Small intestine (tissue), 7 donors: ENCODE measurements around the gene EML5. TPM values are rescaled to one million over a fixed set of nuclear protein-coding genes. Genes with fewer than 3 reads are reported as not detected.

Experiments
- DNase-seq, 2 donors: peaks; one replicate each; pipeline versions ENCODE4 v3.0.0 to v3.0.0-alpha.2; 2013
- FAIRE-seq: peaks from 2 replicates; lab custom pipeline; 2012; peaks lifted over from hg19 to GRCh38; lab: Jason Lieb, UNC
- H3K27ac ChIP-seq, 3 donors: one replicate each; pipeline ENCODE4 v1.5.1; 2013; ENCODE audit warnings: low read length in 2 of 3, mild to moderate bottlenecking in 2 of 3, control low read depth in 1 of 3, inconsistent platforms in 1 of 3, low read depth in 1 of 3, moderate library complexity in 1 of 3
- H3K27me3 ChIP-seq, 3 donors: one replicate each; pipeline ENCODE4 v1.6.1; 2013; ENCODE audit warnings: low read length in 3 of 3, inconsistent platforms in 1 of 3; ENCODE audit not compliant: control insufficient read depth in 3 of 3, insufficient read depth in 3 of 3
- H3K36me3 ChIP-seq, 3 donors: one replicate each; pipeline ENCODE4 v1.6.1; 2013; ENCODE audit warnings: low read length in 3 of 3, inconsistent platforms in 1 of 3, low read depth in 1 of 3, mild to moderate bottlenecking in 1 of 3, moderate library complexity in 1 of 3; ENCODE audit not compliant: control insufficient read depth in 3 of 3, insufficient read depth in 2 of 3
- H3K4me1 ChIP-seq, 3 donors: one replicate each; pipeline ENCODE4 v1.6.1; 2013; ENCODE audit warnings: low read length in 2 of 3, inconsistent platforms in 1 of 3, low read depth in 1 of 3, mild to moderate bottlenecking in 1 of 3, moderate library complexity in 1 of 3; ENCODE audit not compliant: control insufficient read depth in 3 of 3, insufficient read depth in 2 of 3
- H3K4me3 ChIP-seq, 3 donors: one replicate each; pipeline ENCODE4 v1.5.1; 2013; ENCODE audit warnings: low read length in 3 of 3, control low read depth in 1 of 3, inconsistent platforms in 1 of 3, low read depth in 1 of 3, mild to moderate bottlenecking in 1 of 3, moderate library complexity in 1 of 3
- H3K9me3 ChIP-seq, 2 donors: one replicate each; pipeline ENCODE4 v1.6.1; 2013; ENCODE audit warnings: low read depth in 1 of 2, low read length in 1 of 2; ENCODE audit not compliant: control insufficient read depth in 2 of 2, insufficient read depth in 1 of 2
- WGBS, 3 donors: extraction: QIAGEN DNeasy Blood & Tissue Kit; methylation state at CpG; one replicate each; pipeline ENCODE4 v1.1.7; 2013; 5-methylcytosine and 5-hydroxymethylcytosine counted together
- polyA plus RNA-seq, 4 donors: library from polyadenylated mRNA; stranded (reverse) in 3 of 4; unstranded in 1 of 4; fragments of 200-250 nt in 3 of 4; fragments of 120-200 nt in 1 of 4; gene quantifications; one replicate each; pipeline versions ENCODE4 v1.2.1 to v1.2.3, GENCODE V29; 2013
- donor health status: healthy with polysubstance abuse.
- donor health status: control.
- donor health status: control.
- donor health status: Bipolar disorder and iron deficiency.
- donor health status: healthy.

The EML5 gene
- polyA plus RNA-seq, 4 donors = 0.70 to 1.5 TPM; not detected in 2

- no peaks in the 10 kb centered on the region for H3K9me3 ChIP-seq
- H3K4me3 ChIP-seq = no peak overlapping the region
- DNase-seq = no peak
- no peaks in the 10 kb centered on the region for H3K4me1 ChIP-seq
- H3K27ac ChIP-seq = no peak overlapping the region
- peaks cover 14 to 56% (median 23%) of the 10 kb centered on the region in 3 donors for H3K36me3 ChIP-seq
- no peak for FAIRE-seq
- H3K27me3 ChIP-seq = no peaks in the 10 kb centered on the region
These were observed 188.5 kb downstream of the EML5 start for GRCh38 chr14:88604212-88604611.

GRCh38 chr14:88599761-88600439 is 192.9 kb downstream of the EML5 start:
- Histone ChIP-seq H3K9me3 (no peaks in the 10 kb centered on the region), H3K36me3 (peaks cover 20 to 51% (median 32%) of the 10 kb centered on the region in 3 donors), H3K27ac (no peak overlapping the region), H3K27me3 (no peaks in the 10 kb centered on the region), H3K4me1 (no peaks in the 10 kb centered on the region), H3K4me3 (no peak overlapping the region)
- no peak for FAIRE-seq
- DNase-seq = no peak
- 67 to 84% (median 77%) methylated on average over 10 of the region's 10 CpGs for WGBS, 3 donors

GRCh38 chr14:88599326-88599725 is 193.4 kb downstream of the EML5 start:
- WGBS, 3 donors = 87 to 93% (median 92%) methylated on average over 8 of the region's 8 CpGs
- H3K36me3 ChIP-seq = peaks cover 21 to 47% (median 32%) of the 10 kb centered on the region in 3 donors

GRCh38 chr14:88598097-88598675 is 194.6 kb downstream of the EML5 start:
- FAIRE-seq = no peak
- no peak overlapping the region for H3K27ac ChIP-seq
- peaks cover 23 to 44% (median 32%) of the 10 kb centered on the region in 3 donors for H3K36me3 ChIP-seq

More at GRCh38 chr14:88599326-88599725, 193.4 kb downstream of the EML5 start:
- H3K27ac ChIP-seq = no peak overlapping the region
- no peak for FAIRE-seq
- no peak overlapping the region for H3K4me3 ChIP-seq
- no peaks in the 10 kb centered on the region for H3K27me3 ChIP-seq
- H3K4me1 ChIP-seq = no peaks in the 10 kb centered on the region
- DNase-seq = no peak
- no peaks in the 10 kb centered on the region for H3K9me3 ChIP-seq

GRCh38 chr14:88597601-88598000 is 195.2 kb downstream of the EML5 start:
- no peak for FAIRE-seq

More at GRCh38 chr14:88598097-88598675, 194.6 kb downstream of the EML5 start:
- DNase-seq = no peak
- WGBS, 3 donors = 71 to 96% (median 87%) methylated on average over 2 of the region's 2 CpGs
- Histone ChIP-seq H3K4me3 (no peak overlapping the region), H3K27me3 (no peaks in the 10 kb centered on the region), H3K9me3 (no peaks in the 10 kb centered on the region), H3K4me1 (no peaks in the 10 kb centered on the region)

GRCh38 chr14:88597038-88597437 is 195.7 kb downstream of the EML5 start:
- H3K27me3 ChIP-seq = no peaks in the 10 kb centered on the region
- FAIRE-seq (no peak), DNase-seq (no peak)
- H3K27ac ChIP-seq = no peak overlapping the region
- WGBS, 3 donors = 91 to 96% (median 93%) methylated on average over 4 of the region's 4 CpGs
- no peak overlapping the region for H3K4me3 ChIP-seq
- peaks cover 16 to 42% (median 20%) of the 10 kb centered on the region in 3 donors for H3K36me3 ChIP-seq
- no peaks in the 10 kb centered on the region for H3K4me1 ChIP-seq
- no peaks in the 10 kb centered on the region for H3K9me3 ChIP-seq

More at GRCh38 chr14:88597601-88598000, 195.2 kb downstream of the EML5 start:
- no peak overlapping the region for H3K4me3 ChIP-seq
- no peak for DNase-seq
- no peaks in the 10 kb centered on the region for H3K4me1 ChIP-seq
- 91 to 95% (median 95%) methylated on average over 4 of the region's 4 CpGs for WGBS, 3 donors
- H3K36me3 ChIP-seq = peaks cover 17 to 42% (median 26%) of the 10 kb centered on the region in 3 donors
- H3K27ac ChIP-seq = no peak overlapping the region
- no peaks in the 10 kb centered on the region for H3K9me3 ChIP-seq
- H3K27me3 ChIP-seq = no peaks in the 10 kb centered on the region

GRCh38 chr14:88592031-88592430 is 200.7 kb downstream of the EML5 start:
- DNase-seq = no peak
- H3K27me3 ChIP-seq = no peaks in the 10 kb centered on the region
- H3K9me3 ChIP-seq = no peaks in the 10 kb centered on the region
- no peak for FAIRE-seq
- WGBS, 3 donors = 8 to 58% (median 50%) methylated on average over 1 of the region's 1 CpG
- H3K4me1 ChIP-seq = no peaks in the 10 kb centered on the region
- peaks cover 11 to 29% (median 16%) of the 10 kb centered on the region in 3 donors for H3K36me3 ChIP-seq
- no peak overlapping the region for H3K4me3 ChIP-seq
- no peak overlapping the region for H3K27ac ChIP-seq

GRCh38 chr14:88590173-88590572 is 202.6 kb downstream of the EML5 start:
- WGBS, 3 donors = 61 to 86% (median 70%) methylated on average over 4 of the region's 4 CpGs

More at GRCh38 chr14:88590173-88590572, 202.6 kb downstream of the EML5 start:
- no peaks in the 10 kb centered on the region for H3K27me3 ChIP-seq
- FAIRE-seq (no peak), DNase-seq (no peak)
- H3K4me3 ChIP-seq = no peak overlapping the region
- H3K27ac ChIP-seq = no peak overlapping the region
- H3K9me3 ChIP-seq = no peaks in the 10 kb centered on the region
- H3K4me1 ChIP-seq = no peaks in the 10 kb centered on the region
- peaks cover 9 to 33% (median 15%) of the 10 kb centered on the region in 3 donors for H3K36me3 ChIP-seq
